SK-N-SH treated with all-trans-retinoic acid at 6 μM for 48 hours (cell line): ENCODE measurements around the gene BORCS6.

Source experiments
- CREB5 ChIP-seq: fragments of 250-450 bp; sonication (Bioruptor Pico); IDR thresholded peaks from 2 replicates; pipeline ENCODE4 v1.5.1; 2020; ENCODE audit warnings: low read depth, mild to moderate bottlenecking, moderate library complexity
- ESRRG ChIP-seq: fragments of 250-450 bp; sonication (Bioruptor Pico); IDR thresholded peaks from 2 replicates; pipeline ENCODE4 v1.6.1; 2021; ENCODE audit warnings: mild to moderate bottlenecking
- ISL1 ChIP-seq: fragments of 250-450 bp; sonication (Bioruptor Pico); IDR thresholded peaks from 2 replicates; pipeline ENCODE4 v2.1.2; 2022; ENCODE audit warnings: mild to moderate bottlenecking, moderate library complexity
- PATZ1 ChIP-seq: fragments of 250-450 bp; sonication (Bioruptor Pico); IDR thresholded peaks from 2 replicates; pipeline ENCODE4 v1.8.0; 2020; ENCODE audit warnings: mild to moderate bottlenecking, moderate library complexity, borderline replicate concordance
- PPARA ChIP-seq: fragments of 250-450 bp; sonication (Bioruptor Pico); IDR thresholded peaks from 2 replicates; pipeline ENCODE4 v1.5.0; 2020; ENCODE audit warnings: mild to moderate bottlenecking, borderline replicate concordance
- SNAI2 ChIP-seq: fragments of 250-450 bp; sonication (Bioruptor Pico); IDR thresholded peaks from 2 replicates; pipeline ENCODE4 v1.5.0; 2020; ENCODE audit warnings: mild to moderate bottlenecking, moderate library complexity
- TCF4 ChIP-seq: fragments of 250-450 bp; sonication (Bioruptor Pico); IDR thresholded peaks from 2 replicates; pipeline ENCODE4 v1.8.0; 2021; ENCODE audit warnings: mild to moderate bottlenecking, moderate library complexity, borderline replicate concordance
- TOX ChIP-seq: fragments of 250-450 bp; sonication (Bioruptor Pico); IDR thresholded peaks from 2 replicates; pipeline ENCODE4 v1.8.0; 2021; ENCODE audit warnings: mild to moderate bottlenecking, moderate library complexity, borderline replicate concordance
- TSHZ2 ChIP-seq: fragments of 250-450 bp; sonication (Bioruptor Pico); IDR thresholded peaks from 2 replicates; pipeline ENCODE4 v1.5.0; 2020; ENCODE audit warnings: mild to moderate bottlenecking, moderate library complexity
- ZFP3 ChIP-seq: fragments of 250-450 bp; sonication (Bioruptor Pico); IDR thresholded peaks from 2 replicates; pipeline ENCODE4 v1.5.0; 2020; ENCODE audit warnings: mild to moderate bottlenecking, moderate library complexity
- ZNF70 ChIP-seq: fragments of 450-650 bp; formaldehyde crosslinking; IDR thresholded peaks from 2 replicates; pipeline ENCODE4 v1.5.0; 2020; ENCODE audit warnings: mild to moderate bottlenecking, moderate library complexity

GRCh38 chr17:8187517-8188262 lies 2.3 kb downstream of the BORCS6 start:
- no peak for TF ChIP-seq PPARA (CRISPR knock-in tag)
- no peak for TF ChIP-seq ISL1
- peak; percentile 69; the same call in 1 of the 2 replicates for TF ChIP-seq PATZ1 (CRISPR knock-in tag)
- no peak for TF ChIP-seq CREB5 (CRISPR knock-in tag)
- TF ChIP-seq ZNF70 (CRISPR knock-in tag) = no peak
- peak; percentile 88 for TF ChIP-seq ESRRG
- no peak for TF ChIP-seq TOX (CRISPR knock-in tag)
- no peak for TF ChIP-seq ZFP3 (CRISPR knock-in tag)
- TF ChIP-seq SNAI2 = no peak
- TF ChIP-seq TCF4 (CRISPR knock-in tag) = no peak; the same call in 1 of the 2 replicates
- no peak for TF ChIP-seq TSHZ2
